Tongue (tissue), 2 donors: ENCODE data around the gene MS4A6A. TPM values are rescaled to one million over a fixed set of nuclear protein-coding genes. Genes with fewer than 3 reads are reported as not detected.
A peak's percentile ranks its signal among the peaks of the same experiment; 100 is the strongest.
"Not testable (repeated sequence)": the region's sequence is repeated elsewhere in the genome, so short reads cannot be mapped to it uniquely, and the experiment has no call there.

ENCODE experiments used
- DNase-seq: peaks from one replicate; pipeline ENCODE4 v3.0.0-alpha.2; 2015
- total RNA-seq: library from RNA; depleted of rRNA; stranded (reverse); fragments of >200 nt; gene quantifications from one replicate; pipeline ENCODE4 v1.2.3, GENCODE V29; 2014

MS4A6A gene
- total RNA-seq: 24.4 TPM

DNA sequence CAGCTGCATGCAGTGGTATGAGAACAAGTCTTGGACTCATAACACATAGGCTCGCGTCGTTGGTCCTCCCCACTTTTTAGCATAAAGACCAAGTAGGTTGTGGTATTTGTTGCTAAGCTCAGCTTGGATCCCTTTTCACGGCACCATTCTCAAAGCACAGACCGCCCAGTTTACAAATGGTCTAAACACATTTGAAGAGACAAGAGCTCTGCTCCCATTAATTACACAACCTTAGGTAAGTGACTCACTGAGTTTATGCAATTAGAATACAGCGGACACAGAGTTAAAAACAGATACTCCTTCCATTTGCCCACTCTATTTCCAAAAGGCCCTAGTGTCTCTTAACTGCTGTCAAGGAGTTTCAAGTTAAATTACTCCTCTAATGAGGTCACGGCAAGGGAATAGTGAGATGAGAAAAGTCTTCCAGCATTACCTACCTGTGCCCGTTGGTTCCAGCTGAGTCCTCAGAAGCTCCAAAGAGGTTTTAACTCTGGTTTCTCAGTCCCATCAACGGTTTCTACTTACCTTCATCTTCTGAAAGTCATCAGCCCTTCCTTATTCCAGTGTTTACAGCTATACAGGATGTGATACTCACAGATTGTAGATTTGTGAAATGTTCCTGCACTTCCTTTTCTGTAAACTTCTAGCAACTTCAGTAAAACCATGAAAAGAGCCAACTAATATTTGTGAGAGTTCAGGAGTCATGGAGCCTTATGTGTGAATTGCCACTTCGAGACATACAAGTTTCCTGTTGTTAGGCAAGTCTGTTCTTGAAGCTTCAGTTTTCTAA is at the start of gene MS4A6A:
MS4A6A (minus strand) TSS at position 543 of the 790 bp plus-strand sequence. CDS start 1,356 bp downstream, outside the sequence.
- DNase-seq: no peak

- no peak for DNase-seq
Measured at GRCh38 chr11:60230681-60231080, 47.8 kb upstream of the MS4A6A start.

- no peak for DNase-seq
Measured at GRCh38 chr11:60222141-60222540, 39.3 kb upstream of the MS4A6A start.

GRCh38 chr11:60221692-60222091 is 38.8 kb upstream of the MS4A6A start:
- DNase-seq: no peak

DNA sequence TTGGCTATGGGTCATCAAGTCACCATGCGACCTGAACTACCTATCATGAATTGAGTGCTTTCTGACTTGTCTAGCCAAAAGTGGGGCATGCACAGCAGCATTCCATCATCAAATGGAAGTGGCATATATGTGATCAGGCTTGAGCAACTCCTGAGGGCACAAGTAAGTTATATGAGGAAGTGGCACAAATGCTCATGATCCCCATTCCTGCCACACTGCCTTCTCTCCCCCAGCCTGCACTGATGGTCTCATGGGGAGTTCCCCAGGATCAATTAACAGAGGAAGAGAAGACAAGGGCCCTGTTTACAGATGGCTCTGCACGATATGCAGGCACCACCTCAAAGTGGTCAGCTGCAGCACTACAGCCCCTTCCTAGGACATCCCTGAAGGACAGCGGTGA is 38.3 kb upstream of the MS4A6A start:
- no peak for DNase-seq

DNA sequence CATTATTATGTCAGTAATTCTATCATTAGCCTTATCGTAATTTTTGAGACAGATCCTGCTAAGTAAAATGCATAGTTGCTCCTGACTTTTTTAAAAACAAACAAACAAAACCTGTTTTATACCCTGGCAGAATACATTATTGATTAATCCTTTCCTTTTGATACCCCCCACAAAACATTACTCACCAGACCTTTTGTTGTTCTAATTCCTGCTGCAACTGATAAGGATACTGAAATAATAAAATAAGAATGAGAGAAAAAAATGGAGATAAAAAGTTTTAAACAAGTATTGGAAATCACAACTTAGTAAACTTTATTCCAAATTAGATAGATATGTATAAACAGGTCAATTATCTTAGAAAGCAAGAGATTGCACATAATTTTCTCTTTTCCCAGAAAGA is 31.5 kb upstream of the MS4A6A start:
- DNase-seq: no peak

DNA sequence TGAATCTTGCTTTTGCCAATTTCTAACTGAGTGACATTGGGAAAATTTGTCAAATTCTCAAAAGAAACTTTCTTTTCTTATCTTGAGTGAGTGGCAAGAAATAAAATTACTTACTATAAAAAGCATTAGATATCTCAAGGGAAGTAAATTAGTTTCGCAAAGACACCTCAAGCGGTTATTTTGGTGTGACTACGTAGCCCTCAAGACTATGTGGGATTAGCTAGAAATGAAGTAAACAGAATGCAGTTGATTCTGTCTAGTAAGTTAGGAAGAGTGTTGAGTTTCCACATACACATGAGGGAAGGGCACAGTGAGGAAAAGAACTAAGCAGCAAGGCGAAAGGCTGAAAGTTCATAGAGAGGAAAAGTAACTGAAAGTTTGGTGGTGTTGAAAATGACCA is 28.3 kb upstream of the MS4A6A start:
- DNase-seq: no peak

- DNase-seq: no peak
Measured at GRCh38 chr11:60209977-60210376, 27.1 kb upstream of the MS4A6A start.

GRCh38 chr11:60208951-60209350 is 26.1 kb upstream of the MS4A6A start:
- DNase-seq: no peak

GRCh38 chr11:60208146-60208895 is 25.4 kb upstream of the MS4A6A start:
- no peak for DNase-seq

DNA sequence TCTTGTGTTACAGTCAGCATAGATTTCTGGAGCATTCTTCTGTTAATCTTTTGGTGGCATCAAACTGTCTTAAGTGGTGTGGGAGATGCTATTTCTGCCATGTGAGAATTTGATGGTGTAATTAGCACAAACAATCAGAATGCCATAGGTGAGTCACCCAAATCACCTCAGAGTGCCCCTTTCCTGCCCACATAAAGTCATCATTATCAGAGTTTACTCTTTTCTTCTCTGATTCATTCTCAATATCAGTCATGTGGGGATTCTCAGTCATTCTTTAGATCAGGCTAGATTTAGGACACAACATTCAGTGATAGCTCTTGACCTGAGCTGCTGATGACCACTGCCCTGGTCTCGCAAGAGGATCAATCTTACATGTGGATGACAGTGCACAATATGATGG is 23.7 kb upstream of the MS4A6A start:
- DNase-seq: no peak

- DNase-seq: no peak
Measured at GRCh38 chr11:60204922-60205321, 22.0 kb upstream of the MS4A6A start.

- DNase-seq: not testable (repeated sequence)
Measured at GRCh38 chr11:60201334-60201733, 18.5 kb upstream of the MS4A6A start.

DNA sequence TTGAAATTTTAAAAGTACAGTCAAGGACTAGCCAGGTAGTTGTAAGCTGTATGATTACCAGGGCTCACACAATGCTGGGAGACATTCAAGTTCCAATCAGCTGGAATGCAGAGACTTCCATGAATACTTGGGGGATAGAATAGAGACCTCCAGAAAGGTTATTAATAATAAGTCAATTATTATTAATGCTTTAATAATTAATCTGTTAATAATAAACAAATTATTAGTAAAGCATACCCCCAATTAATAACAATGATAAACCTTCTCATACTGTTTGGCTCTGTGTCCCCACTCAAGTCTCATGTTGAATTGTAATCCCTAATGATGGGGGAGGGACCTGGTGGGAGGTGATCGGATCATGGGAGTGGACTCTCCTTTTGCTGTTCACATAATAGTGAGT is 14.6 kb upstream of the MS4A6A start:
- no peak for DNase-seq

GRCh38 chr11:60195923-60196368 is 13.1 kb upstream of the MS4A6A start:
- DNase-seq: no peak

DNA sequence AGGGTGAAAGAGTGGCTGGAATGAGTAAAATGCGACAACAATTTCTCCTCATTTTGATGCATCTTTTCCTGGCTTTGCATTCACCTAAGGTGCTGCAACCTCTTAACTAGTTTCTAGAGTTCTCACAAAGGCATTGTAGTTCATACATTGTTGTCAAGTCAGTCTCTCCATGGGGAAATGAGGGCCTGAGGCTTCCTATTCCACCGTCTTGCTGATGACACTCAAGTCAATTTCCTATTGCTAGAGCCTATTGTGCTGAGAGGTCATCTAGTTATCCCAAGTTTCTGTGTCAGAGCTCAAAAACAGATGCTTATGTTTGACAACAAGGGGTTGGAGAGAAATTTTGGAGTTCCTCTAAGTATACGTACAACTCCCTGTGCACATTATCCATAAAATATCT is 11.6 kb upstream of the MS4A6A start:
- DNase-seq: no peak

- peak; percentile 45 for DNase-seq
Measured at GRCh38 chr11:60193687-60194433, 11.0 kb upstream of the MS4A6A start.

DNA sequence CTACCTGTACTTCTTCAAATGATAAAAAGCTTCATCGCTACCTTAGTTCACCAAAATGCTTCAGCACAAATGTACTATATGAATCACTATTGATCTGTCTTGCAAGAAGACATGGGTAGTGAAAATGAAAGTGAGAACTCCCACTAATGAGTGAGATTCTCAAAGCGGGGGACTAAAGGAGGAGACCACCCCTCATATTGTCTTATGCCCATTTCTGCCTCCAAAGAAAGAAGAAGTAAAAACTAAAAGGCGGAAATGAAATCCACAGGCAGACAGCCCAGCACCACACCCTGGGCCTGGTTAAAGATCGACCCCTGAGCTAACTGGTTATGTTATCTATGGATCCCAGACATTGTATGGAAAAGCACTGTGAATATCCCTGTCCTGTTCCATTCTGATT is 9.7 kb upstream of the MS4A6A start:
- DNase-seq: not testable (repeated sequence)

- not testable (repeated sequence) for DNase-seq
Measured at GRCh38 chr11:60188481-60188880, 5.6 kb upstream of the MS4A6A start.

DNA sequence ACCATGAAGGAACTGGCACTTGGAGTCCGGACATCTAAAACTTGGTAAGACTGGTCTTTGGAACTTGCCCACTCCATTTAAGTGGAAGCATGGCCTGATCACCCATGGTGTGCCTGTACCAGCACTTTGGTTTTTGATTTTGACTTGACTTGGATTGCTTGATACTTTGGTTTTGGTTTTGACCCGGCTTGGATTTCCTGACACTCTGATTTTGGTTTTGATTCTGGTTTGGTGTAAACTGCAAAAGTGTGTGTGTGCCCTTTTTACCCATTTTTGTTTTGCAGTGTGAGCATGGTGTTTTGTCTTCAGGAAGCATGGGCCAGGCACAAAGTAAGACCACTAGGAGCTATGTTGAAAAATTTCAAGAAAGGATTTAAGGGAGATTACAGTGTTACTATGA is 3.2 kb upstream of the MS4A6A start:
- not testable (repeated sequence) for DNase-seq

- DNase-seq: not testable (repeated sequence)
Measured at GRCh38 chr11:60185512-60185827, 2.6 kb upstream of the MS4A6A start.

DNA sequence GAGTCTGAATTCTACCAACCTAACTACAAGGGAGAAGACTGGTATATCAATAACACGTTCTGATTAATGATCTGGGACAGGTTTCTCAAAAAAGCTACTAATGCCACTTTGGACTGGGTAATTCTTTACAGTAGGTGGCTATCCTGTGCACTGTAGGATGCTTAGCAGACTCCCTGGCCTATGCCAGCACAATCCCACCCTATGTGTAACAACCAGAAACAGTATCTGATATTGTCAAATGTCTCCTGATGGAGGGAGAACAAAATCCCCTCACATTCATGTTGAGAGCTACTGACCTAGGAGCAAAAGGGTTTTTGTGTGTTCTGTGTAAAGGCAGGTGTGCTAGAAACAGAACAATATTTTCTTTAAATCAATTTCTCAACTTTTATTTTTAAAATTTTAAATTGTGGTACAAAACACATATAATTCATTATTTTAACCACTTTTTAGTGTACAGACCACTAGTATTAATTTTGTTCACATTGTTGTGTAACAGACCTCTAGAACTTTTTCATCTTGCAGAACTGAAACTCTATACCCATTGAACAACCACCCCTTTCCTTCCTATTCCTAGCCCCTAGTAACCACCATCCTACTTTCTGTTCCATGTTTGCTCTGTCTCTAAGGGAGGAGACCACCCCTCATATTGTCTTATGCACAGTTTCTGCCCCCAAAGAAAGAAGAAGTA is 2.1 kb upstream of the MS4A6A start:
- DNase-seq: no peak
